Neuronal stem cell (in vitro differentiated cells): Measurements from ENCODE around the gene PER3.

Experiments
- DNase-seq: peaks from one replicate; pipeline ENCODE4 v3.0.0-alpha.2; 2013; ENCODE audit warnings: low spot score
- H2AFZ ChIP-seq: one replicate; pipeline ENCODE4 v1.6.1; 2013; ENCODE audit warnings: mild to moderate bottlenecking, low read length, inconsistent platforms
- H2AK5ac ChIP-seq: 2 replicates; pipeline ENCODE4 v1.6.1; 2013; ENCODE audit warnings: low read depth, mild to moderate bottlenecking, inconsistent platforms, low read length, moderate library complexity, mixed read lengths
- H2BK120ac ChIP-seq: 2 replicates; pipeline ENCODE4 v1.6.1; 2013; ENCODE audit warnings: low read depth, mild to moderate bottlenecking, inconsistent platforms, low read length, moderate library complexity, mixed read lengths
- H2BK12ac ChIP-seq: one replicate; pipeline ENCODE4 v1.6.1; 2013; ENCODE audit warnings: low read length, inconsistent platforms
- H2BK15ac ChIP-seq: 2 replicates; pipeline ENCODE4 v1.6.1; 2013; ENCODE audit warnings: mild to moderate bottlenecking, low read length, inconsistent platforms, mixed read lengths
- H2BK5ac ChIP-seq: one replicate; pipeline ENCODE4 v1.6.1; 2013; ENCODE audit warnings: inconsistent platforms, mild to moderate bottlenecking, low read length, moderate library complexity
- H3K14ac ChIP-seq: one replicate; pipeline ENCODE4 v1.6.1; 2013; ENCODE audit warnings: low read length, inconsistent platforms
- H3K18ac ChIP-seq: 2 replicates; pipeline ENCODE4 v1.6.1; 2013; ENCODE audit warnings: low read length, inconsistent platforms
- H3K23ac ChIP-seq: 2 replicates; pipeline ENCODE4 v1.6.1; 2013; ENCODE audit warnings: low read depth, mild to moderate bottlenecking, mixed read lengths, low read length, inconsistent platforms; ENCODE audit not compliant: poor library complexity
- H3K27ac ChIP-seq: replicated peaks from 3 replicates; pipeline ENCODE4 v1.5.1; 2013; ENCODE audit warnings: low read length, inconsistent platforms
- H3K27me3 ChIP-seq, 3 experiments: 2 replicates each; pipeline ENCODE4 v1.6.1; 2013; ENCODE audit warnings: low read length in 3 of 3, mild to moderate bottlenecking in 2 of 3, inconsistent platforms in 1 of 3, low read depth in 1 of 3, mixed read lengths in 1 of 3, moderate library complexity in 1 of 3; ENCODE audit not compliant: control insufficient read depth in 3 of 3, insufficient read depth in 3 of 3
- H3K36me3 ChIP-seq, 2 donors: replicated peaks in 1 of 2; 2 replicates each; pipeline ENCODE4 v1.6.1; 2013; ENCODE audit warnings: low read length in 2 of 2; ENCODE audit not compliant: control insufficient read depth in 2 of 2, insufficient read depth in 2 of 2
- H3K4ac ChIP-seq: 2 replicates; pipeline ENCODE4 v1.6.1; 2013; ENCODE audit warnings: inconsistent platforms, mild to moderate bottlenecking, low read length, moderate library complexity
- H3K4me1 ChIP-seq, 2 donors: 1 replicate in 1 of 2; 2 replicates in 1 of 2; pipeline ENCODE4 v1.6.1; 2013; ENCODE audit warnings: low read length in 2 of 2, low read depth in 1 of 2; ENCODE audit not compliant: control insufficient read depth in 2 of 2, insufficient read depth in 1 of 2
- H3K4me2 ChIP-seq: one replicate; pipeline ENCODE4 v1.6.1; 2013; ENCODE audit warnings: mild to moderate bottlenecking, low read length, inconsistent platforms; ENCODE audit not compliant: insufficient read depth, poor library complexity, severe bottlenecking
- H3K4me3 ChIP-seq, 2 donors: 2 replicates each; pipeline ENCODE4 v1.5.1; 2013; ENCODE audit warnings: low read length in 2 of 2, mild to moderate bottlenecking in 2 of 2, inconsistent platforms in 1 of 2, moderate library complexity in 1 of 2
- H3K79me1 ChIP-seq: one replicate; pipeline ENCODE4 v1.6.1; 2013; ENCODE audit warnings: low read depth, mild to moderate bottlenecking, inconsistent platforms, low read length, moderate library complexity
- H3K9ac ChIP-seq: one replicate; pipeline ENCODE4 v1.6.1; 2013; ENCODE audit warnings: mild to moderate bottlenecking, low read depth, low read length, inconsistent platforms; ENCODE audit not compliant: poor library complexity
- H3K9me3 ChIP-seq, 2 donors: replicated peaks in 1 of 2; 2 replicates each; pipeline versions ENCODE3 to v1.6.1; 2013; ENCODE audit warnings: low read length in 2 of 2, mild to moderate bottlenecking in 2 of 2, inconsistent platforms in 1 of 2, low read depth in 1 of 2, mixed read lengths in 1 of 2, moderate library complexity in 1 of 2; ENCODE audit not compliant: control insufficient read depth in 2 of 2, insufficient read depth in 1 of 2
- H4K8ac ChIP-seq: one replicate; pipeline ENCODE4 v1.6.1; 2013; ENCODE audit warnings: low read depth, mild to moderate bottlenecking, inconsistent platforms, low read length, moderate library complexity
- H4K91ac ChIP-seq: one replicate; pipeline ENCODE4 v1.6.1; 2013; ENCODE audit warnings: low read length, low read depth, mild to moderate bottlenecking, inconsistent platforms; ENCODE audit not compliant: poor library complexity
- WGBS, 2 donors: extraction: QIAGEN DNeasy Blood & Tissue Kit; methylation state at CpG; one replicate each; pipeline ENCODE4 v1.1.7; 2013; ENCODE audit warnings: missing lambda C conversion rate in 2 of 2, mixed read lengths in 1 of 2; ENCODE audit not compliant: insufficient read length in 2 of 2, insufficient replicate concordance in 1 of 2; ENCODE audit errors: extremely low coverage in 2 of 2; 5-methylcytosine and 5-hydroxymethylcytosine counted together

Gene PER3

GRCh38 chr1:7777591-7777990 is 6.5 kb upstream of the PER3 start:
- no peak for DNase-seq
- no peak overlapping the region for H4K91ac ChIP-seq
- H2BK5ac ChIP-seq = no peak overlapping the region
- H3K18ac ChIP-seq = no peak overlapping the region
- H3K79me1 ChIP-seq = peaks cover 1% of the 10 kb centered on the region
- H3K14ac ChIP-seq = no peak overlapping the region
- H3K9me3 ChIP-seq = no peaks in the 10 kb centered on the region
- no CpG with 5 or more reads among the region's 3 CpGs for WGBS, 2 donors
- no peak overlapping the region for H3K4me2 ChIP-seq
- H3K36me3 ChIP-seq = peaks cover 23 to 90% of the 10 kb centered on the region in 2 donors
- no peak overlapping the region for H2BK15ac ChIP-seq
- H3K4me3 ChIP-seq = no peak overlapping the region
- H3K27ac ChIP-seq = no peak overlapping the region
- no peak overlapping the region for H2AFZ ChIP-seq
- H3K27me3 ChIP-seq = no peaks in the 10 kb centered on the region
- no peak overlapping the region for H3K9ac ChIP-seq
- H2AK5ac ChIP-seq = no peak overlapping the region
- no peak overlapping the region for H2BK120ac ChIP-seq
- no peak overlapping the region for H3K4ac ChIP-seq
- H4K8ac ChIP-seq = no peak overlapping the region
- no peak overlapping the region for H3K23ac ChIP-seq
- no peak overlapping the region for H2BK12ac ChIP-seq
- no peaks in the 10 kb centered on the region for H3K4me1 ChIP-seq

- no peak overlapping the region for H2BK120ac ChIP-seq
- no peak overlapping the region for H2BK5ac ChIP-seq
- WGBS, 2 donors = no CpG with 5 or more reads among the region's 4 CpGs
- no peaks in the 10 kb centered on the region for H3K9me3 ChIP-seq
- H3K79me1 ChIP-seq = peaks cover 1% of the 10 kb centered on the region
- H2AFZ ChIP-seq = no peak overlapping the region
- H4K91ac ChIP-seq = no peak overlapping the region
- no peaks in the 10 kb centered on the region for H3K27me3 ChIP-seq
- no peak overlapping the region for H2AK5ac ChIP-seq
- H3K4me2 ChIP-seq = no peak overlapping the region
- no peak overlapping the region for H3K9ac ChIP-seq
- no peak overlapping the region for H4K8ac ChIP-seq
- no peak overlapping the region for H3K4ac ChIP-seq
- no peak for DNase-seq
- no peak overlapping the region for H2BK12ac ChIP-seq
- H3K14ac ChIP-seq = no peak overlapping the region
- no peak overlapping the region for H3K4me3 ChIP-seq
- H3K18ac ChIP-seq = no peak overlapping the region
- H3K36me3 ChIP-seq = peaks cover 23 to 85% of the 10 kb centered on the region in 2 donors
- no peaks in the 10 kb centered on the region for H3K4me1 ChIP-seq
- H3K27ac ChIP-seq = no peak overlapping the region
- H2BK15ac ChIP-seq = no peak overlapping the region
- no peak overlapping the region for H3K23ac ChIP-seq
Measured at GRCh38 chr1:7778133-7778628, 5.9 kb upstream of the PER3 start.

GRCh38 chr1:7780976-7781375 is 3.1 kb upstream of the PER3 start:
- Histone ChIP-seq H3K27ac (no peak overlapping the region), H2AFZ (no peak overlapping the region)
- WGBS, 2 donors = no CpG with 5 or more reads among the region's 9 CpGs

GRCh38 chr1:7781501-7781900 is 2.6 kb upstream of the PER3 start:
- H2AK5ac ChIP-seq = no peak overlapping the region
- H2BK120ac ChIP-seq = no peak overlapping the region
- H2BK12ac ChIP-seq = no peak overlapping the region
- no peak overlapping the region for H2BK15ac ChIP-seq
- DNase-seq = no peak
- H2AFZ ChIP-seq = no peak overlapping the region
- no peak overlapping the region for H3K4ac ChIP-seq
- H3K79me1 ChIP-seq = no peaks in the 10 kb centered on the region
- H2BK5ac ChIP-seq = no peak overlapping the region
- H3K4me1 ChIP-seq = no peaks in the 10 kb centered on the region
- H3K27me3 ChIP-seq = no peaks in the 10 kb centered on the region
- WGBS, 2 donors = no CpG with 5 or more reads among the region's 7 CpGs
- H3K4me3 ChIP-seq = no peak overlapping the region
- no peak overlapping the region for H3K4me2 ChIP-seq
- H3K18ac ChIP-seq = no peak overlapping the region
- no peak overlapping the region for H3K27ac ChIP-seq
- H3K9ac ChIP-seq = no peak overlapping the region
- peaks cover 20 to 62% of the 10 kb centered on the region in 2 donors for H3K36me3 ChIP-seq
- no peak overlapping the region for H3K14ac ChIP-seq
- H3K23ac ChIP-seq = no peak overlapping the region
- peaks cover 5 to 9% of the 10 kb centered on the region in 2 donors for H3K9me3 ChIP-seq
- H4K91ac ChIP-seq = no peak overlapping the region
- H4K8ac ChIP-seq = no peak overlapping the region

More at GRCh38 chr1:7780976-7781375, 3.1 kb upstream of the PER3 start:
- no peak overlapping the region for H2AK5ac ChIP-seq
- H2BK15ac ChIP-seq = no peak overlapping the region
- no peak overlapping the region for H2BK5ac ChIP-seq
- no peaks in the 10 kb centered on the region for H3K4me1 ChIP-seq
- peaks cover 5 to 9% of the 10 kb centered on the region in 2 donors for H3K9me3 ChIP-seq
- DNase-seq = no peak
- no peak overlapping the region for H3K9ac ChIP-seq
- H3K27me3 ChIP-seq = no peaks in the 10 kb centered on the region
- H3K36me3 ChIP-seq = peaks cover 20 to 65% of the 10 kb centered on the region in 2 donors
- H2BK120ac ChIP-seq = no peak overlapping the region
- H3K79me1 ChIP-seq = no peaks in the 10 kb centered on the region
- no peak overlapping the region for H2BK12ac ChIP-seq
- H4K8ac ChIP-seq = no peak overlapping the region
- H3K4me3 ChIP-seq = no peak overlapping the region
- no peak overlapping the region for H3K4me2 ChIP-seq
- no peak overlapping the region for H3K14ac ChIP-seq
- H3K4ac ChIP-seq = no peak overlapping the region
- no peak overlapping the region for H3K23ac ChIP-seq
- H3K18ac ChIP-seq = no peak overlapping the region
- H4K91ac ChIP-seq = no peak overlapping the region
